HepG2 (cell line): Measurements from ENCODE around the gene NCF4.

Experiments
- CHCHD3 ChIP-seq: sonication (generic); formaldehyde crosslinking; IDR thresholded peaks from 2 replicates; pipeline ENCODE4 v1.8.0; 2022; ENCODE audit warnings: mild to moderate bottlenecking, missing genetic modification reagents, moderate library complexity
- EZH2 ChIP-seq: conservative IDR thresholded peaks from 2 replicates; pipeline ENCODE4 v1.6.1; 2012; ENCODE audit warnings: mild to moderate bottlenecking, low read depth, low read length, moderate library complexity
- MXI1 ChIP-seq: IDR thresholded peaks from 3 replicates; pipeline ENCODE4 v1.6.1; 2012; ENCODE audit warnings: low read depth, low read length, inconsistent platforms, borderline replicate concordance
- MYNN ChIP-seq: sonication (generic); formaldehyde crosslinking; IDR thresholded peaks from 2 replicates; pipeline ENCODE4 v1.4.0; 2020; ENCODE audit warnings: mild to moderate bottlenecking, low read depth, missing genetic modification reagents
- NPAS2 ChIP-seq: sonication (generic); formaldehyde crosslinking; IDR thresholded peaks from 2 replicates; pipeline ENCODE4 v1.8.0; 2022; ENCODE audit warnings: mild to moderate bottlenecking, missing genetic modification reagents, borderline replicate concordance
- ZNF160 ChIP-seq: sonication (generic); formaldehyde crosslinking; IDR thresholded peaks from 2 replicates; pipeline ENCODE4 v1.8.0; 2022; ENCODE audit warnings: mild to moderate bottlenecking, inconsistent platforms, missing genetic modification reagents
- ZNF253 ChIP-seq: sonication (generic); formaldehyde crosslinking; IDR thresholded peaks from 2 replicates; pipeline ENCODE4 v1.8.0; 2022; ENCODE audit warnings: mild to moderate bottlenecking, missing genetic modification reagents, borderline replicate concordance
- ZNF34 ChIP-seq: sonication (generic); formaldehyde crosslinking; IDR thresholded peaks from 2 replicates; pipeline ENCODE4 v1.4.0; 2020; ENCODE audit warnings: mild to moderate bottlenecking, missing genetic modification reagents, borderline replicate concordance
- TF ChIP-seq, protein P1 (sequence below): IDR thresholded peaks from 2 replicates; pipeline ENCODE4 v1.6.1; 2012; ENCODE audit warnings: inconsistent platforms
- TF ChIP-seq, protein P2 (sequence below): sonication (generic); formaldehyde crosslinking; IDR thresholded peaks from 2 replicates; pipeline ENCODE4 v1.4.0; 2020; ENCODE audit warnings: mild to moderate bottlenecking, low read depth, missing genetic modification reagents
- TF ChIP-seq, protein P3 (sequence below): sonication (generic); formaldehyde crosslinking; IDR thresholded peaks from 2 replicates; pipeline ENCODE4 v1.4.0; 2020; ENCODE audit warnings: missing genetic modification reagents
- TF ChIP-seq, protein P4 (sequence below): sonication (generic); formaldehyde crosslinking; IDR thresholded peaks from 2 replicates; pipeline ENCODE4 v1.5.0; 2020; ENCODE audit warnings: mild to moderate bottlenecking, missing genetic modification reagents, moderate library complexity
- TF ChIP-seq, protein P5 (sequence below): IDR thresholded peaks from 2 replicates; pipeline ENCODE4 v1.6.1; 2016

DNA sequence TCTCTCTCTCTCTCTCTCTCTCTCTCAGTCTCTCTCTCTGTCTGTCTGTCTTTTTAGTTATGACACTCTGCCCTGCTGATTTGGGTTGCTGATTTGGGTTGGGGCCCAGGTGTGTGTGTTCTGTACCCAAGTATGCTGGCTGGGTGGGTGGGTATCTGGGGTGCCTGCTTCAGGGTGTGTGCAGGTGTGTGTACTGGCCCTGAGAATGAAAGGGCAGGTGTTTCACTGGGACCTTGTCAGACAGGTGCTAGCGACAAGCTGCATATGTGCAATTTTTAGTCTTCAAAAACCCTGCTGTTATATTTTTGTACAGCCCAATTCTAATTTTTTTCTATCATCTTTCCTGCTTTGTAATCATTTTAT, 53.6 kb downstream of the NCF4 start:
- TF ChIP-seq MYNN: no peak
- no peak for TF ChIP-seq MXI1
- TF ChIP-seq, protein P1, sequence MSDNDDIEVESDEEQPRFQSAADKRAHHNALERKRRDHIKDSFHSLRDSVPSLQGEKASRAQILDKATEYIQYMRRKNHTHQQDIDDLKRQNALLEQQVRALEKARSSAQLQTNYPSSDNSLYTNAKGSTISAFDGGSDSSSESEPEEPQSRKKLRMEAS: no peak
- TF ChIP-seq, protein P2, sequence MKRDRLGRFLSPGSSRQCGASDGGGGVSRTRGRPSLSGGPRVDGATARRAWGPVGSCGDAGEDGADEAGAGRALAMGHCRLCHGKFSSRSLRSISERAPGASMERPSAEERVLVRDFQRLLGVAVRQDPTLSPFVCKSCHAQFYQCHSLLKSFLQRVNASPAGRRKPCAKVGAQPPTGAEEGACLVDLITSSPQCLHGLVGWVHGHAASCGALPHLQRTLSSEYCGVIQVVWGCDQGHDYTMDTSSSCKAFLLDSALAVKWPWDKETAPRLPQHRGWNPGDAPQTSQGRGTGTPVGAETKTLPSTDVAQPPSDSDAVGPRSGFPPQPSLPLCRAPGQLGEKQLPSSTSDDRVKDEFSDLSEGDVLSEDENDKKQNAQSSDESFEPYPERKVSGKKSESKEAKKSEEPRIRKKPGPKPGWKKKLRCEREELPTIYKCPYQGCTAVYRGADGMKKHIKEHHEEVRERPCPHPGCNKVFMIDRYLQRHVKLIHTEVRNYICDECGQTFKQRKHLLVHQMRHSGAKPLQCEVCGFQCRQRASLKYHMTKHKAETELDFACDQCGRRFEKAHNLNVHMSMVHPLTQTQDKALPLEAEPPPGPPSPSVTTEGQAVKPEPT (CRISPR knock-in tag): no peak
- no peak for TF ChIP-seq CHCHD3 (CRISPR knock-in tag)
- no peak for TF ChIP-seq ZNF160 (CRISPR knock-in tag)
- TF ChIP-seq ZNF253 (CRISPR knock-in tag): no peak
- TF ChIP-seq, protein P3, sequence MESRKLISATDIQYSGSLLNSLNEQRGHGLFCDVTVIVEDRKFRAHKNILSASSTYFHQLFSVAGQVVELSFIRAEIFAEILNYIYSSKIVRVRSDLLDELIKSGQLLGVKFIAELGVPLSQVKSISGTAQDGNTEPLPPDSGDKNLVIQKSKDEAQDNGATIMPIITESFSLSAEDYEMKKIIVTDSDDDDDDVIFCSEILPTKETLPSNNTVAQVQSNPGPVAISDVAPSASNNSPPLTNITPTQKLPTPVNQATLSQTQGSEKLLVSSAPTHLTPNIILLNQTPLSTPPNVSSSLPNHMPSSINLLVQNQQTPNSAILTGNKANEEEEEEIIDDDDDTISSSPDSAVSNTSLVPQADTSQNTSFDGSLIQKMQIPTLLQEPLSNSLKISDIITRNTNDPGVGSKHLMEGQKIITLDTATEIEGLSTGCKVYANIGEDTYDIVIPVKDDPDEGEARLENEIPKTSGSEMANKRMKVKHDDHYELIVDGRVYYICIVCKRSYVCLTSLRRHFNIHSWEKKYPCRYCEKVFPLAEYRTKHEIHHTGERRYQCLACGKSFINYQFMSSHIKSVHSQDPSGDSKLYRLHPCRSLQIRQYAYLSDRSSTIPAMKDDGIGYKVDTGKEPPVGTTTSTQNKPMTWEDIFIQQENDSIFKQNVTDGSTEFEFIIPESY: no peak
- no peak for TF ChIP-seq ZNF34 (CRISPR knock-in tag)
- TF ChIP-seq, protein P4, sequence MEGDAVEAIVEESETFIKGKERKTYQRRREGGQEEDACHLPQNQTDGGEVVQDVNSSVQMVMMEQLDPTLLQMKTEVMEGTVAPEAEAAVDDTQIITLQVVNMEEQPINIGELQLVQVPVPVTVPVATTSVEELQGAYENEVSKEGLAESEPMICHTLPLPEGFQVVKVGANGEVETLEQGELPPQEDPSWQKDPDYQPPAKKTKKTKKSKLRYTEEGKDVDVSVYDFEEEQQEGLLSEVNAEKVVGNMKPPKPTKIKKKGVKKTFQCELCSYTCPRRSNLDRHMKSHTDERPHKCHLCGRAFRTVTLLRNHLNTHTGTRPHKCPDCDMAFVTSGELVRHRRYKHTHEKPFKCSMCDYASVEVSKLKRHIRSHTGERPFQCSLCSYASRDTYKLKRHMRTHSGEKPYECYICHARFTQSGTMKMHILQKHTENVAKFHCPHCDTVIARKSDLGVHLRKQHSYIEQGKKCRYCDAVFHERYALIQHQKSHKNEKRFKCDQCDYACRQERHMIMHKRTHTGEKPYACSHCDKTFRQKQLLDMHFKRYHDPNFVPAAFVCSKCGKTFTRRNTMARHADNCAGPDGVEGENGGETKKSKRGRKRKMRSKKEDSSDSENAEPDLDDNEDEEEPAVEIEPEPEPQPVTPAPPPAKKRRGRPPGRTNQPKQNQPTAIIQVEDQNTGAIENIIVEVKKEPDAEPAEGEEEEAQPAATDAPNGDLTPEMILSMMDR: no peak
- TF ChIP-seq NPAS2: no peak
- TF ChIP-seq, protein P5, sequence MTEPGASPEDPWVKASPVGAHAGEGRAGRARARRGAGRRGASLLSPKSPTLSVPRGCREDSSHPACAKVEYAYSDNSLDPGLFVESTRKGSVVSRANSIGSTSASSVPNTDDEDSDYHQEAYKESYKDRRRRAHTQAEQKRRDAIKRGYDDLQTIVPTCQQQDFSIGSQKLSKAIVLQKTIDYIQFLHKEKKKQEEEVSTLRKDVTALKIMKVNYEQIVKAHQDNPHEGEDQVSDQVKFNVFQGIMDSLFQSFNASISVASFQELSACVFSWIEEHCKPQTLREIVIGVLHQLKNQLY (CRISPR knock-in tag): no peak
- TF ChIP-seq EZH2: no peak
